Measurements from ENCODE around the gene KDM1A.

The KDM1A gene

DNA sequence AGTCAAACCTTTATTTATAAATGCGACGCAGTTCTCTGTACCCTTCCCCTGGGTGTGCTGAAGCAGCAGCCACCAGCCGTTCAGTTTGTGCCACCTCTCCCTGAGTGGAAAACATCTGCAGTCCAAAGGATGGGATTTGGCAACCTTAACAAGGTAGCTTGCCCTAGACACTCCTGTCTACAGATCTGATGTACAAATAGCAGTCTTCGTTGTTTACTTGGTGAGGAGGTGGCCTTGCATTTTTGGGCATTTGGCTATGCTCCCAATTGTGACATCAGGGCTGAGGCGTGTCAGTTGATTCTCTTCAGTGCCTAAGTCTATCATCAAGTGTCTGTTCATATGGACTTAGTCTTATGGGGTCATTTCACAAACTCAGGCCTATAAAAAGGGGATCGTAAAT lies 59.8 kb downstream of the KDM1A start:
- no peak for DNase-seq

DNA sequence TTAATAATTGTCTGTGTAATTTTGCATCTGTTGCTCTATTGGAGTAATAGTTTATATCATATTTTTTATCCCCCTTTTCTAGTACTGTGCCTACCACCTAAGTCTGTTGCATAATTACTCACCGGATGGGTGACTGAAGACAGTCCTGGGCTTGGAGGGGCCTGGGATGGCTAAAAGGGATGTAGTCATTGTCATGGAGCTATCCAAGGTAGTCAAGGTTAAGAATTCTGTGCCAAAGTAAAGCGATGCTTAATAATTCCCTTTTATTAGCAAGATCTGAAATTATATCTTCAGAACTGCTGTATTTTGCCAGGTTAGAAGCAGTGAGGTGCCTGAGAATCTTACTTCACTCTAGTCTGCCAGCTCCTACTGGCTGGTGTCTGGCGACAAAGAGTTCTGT lies 61.6 kb downstream of the KDM1A start:
- DNase-seq, result no peak

DNA sequence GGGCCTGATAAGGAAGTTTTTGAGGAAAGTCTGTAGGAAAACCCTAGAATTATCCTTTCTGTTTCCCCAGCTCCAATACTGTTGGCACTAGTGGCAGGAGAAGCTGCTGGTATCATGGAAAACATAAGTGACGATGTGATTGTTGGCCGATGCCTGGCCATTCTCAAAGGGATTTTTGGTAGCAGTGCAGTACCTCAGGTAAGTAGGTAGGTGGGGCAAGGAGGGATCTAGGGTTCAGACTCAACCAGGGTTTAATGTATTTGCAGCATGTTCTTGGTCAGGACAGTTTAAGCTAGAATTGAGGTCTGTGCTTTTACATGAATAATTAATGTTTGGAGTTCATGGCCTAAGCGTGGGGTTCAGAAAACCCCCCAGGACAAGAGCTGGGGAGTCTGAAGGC lies 62.1 kb downstream of the KDM1A start:
- DNase-seq, result no peak

DNA sequence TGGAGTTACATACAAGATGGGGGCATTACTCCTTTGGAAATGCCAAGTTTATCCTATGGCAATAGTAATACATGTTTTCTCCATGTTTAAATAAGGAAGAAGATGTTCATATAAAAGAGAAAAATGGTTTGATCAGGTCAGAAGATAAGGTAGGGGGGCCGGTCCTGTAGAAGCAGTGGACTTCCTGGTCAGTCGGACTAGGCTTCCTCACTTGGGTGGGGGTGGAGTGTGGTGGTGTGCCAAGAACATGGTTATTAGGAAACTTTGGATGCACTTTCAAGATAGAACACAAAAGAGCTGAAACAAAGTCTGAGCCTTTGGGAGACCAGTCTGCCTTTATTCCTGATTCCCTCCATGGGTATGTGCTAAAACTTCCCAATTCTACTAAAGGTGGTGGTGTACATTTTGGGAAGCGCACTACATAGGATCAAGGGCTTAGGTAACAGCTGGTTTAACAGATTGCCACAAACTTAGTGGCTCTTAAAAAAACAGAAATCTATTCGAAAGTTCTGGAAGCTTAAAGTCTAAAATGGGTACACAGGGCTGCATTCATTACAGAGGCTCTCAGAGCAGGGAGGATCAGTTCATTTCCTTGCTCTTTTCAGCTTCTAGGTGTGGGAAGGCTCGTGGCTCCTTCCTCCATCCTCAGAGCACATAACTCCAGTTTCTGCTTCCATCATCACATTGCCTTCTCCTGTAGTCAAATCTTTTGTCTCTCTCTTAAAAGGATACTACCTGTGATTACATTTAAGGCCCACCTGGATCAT lies 64.6 kb downstream of the KDM1A start:
- no peak for DNase-seq

DNA sequence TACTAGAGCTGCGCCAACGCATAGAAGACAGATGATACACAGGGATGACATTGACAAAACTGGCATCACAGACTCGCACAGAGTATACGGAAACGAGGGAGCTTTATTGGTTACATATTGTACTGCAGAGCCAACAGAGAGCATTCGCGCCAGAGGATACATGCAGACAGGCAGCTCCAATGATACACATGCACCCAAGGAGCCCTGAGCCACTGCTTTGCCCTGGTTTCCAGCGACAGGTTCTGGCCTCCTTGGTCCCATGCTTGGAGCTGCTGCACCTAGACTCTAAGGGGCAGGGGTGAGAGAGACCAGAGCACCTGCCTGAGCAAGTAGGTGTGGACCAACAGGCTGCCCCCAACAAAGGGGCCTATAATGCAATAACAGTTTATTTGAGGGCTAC lies 65.6 kb downstream of the KDM1A start:
- no peak for DNase-seq

DNA sequence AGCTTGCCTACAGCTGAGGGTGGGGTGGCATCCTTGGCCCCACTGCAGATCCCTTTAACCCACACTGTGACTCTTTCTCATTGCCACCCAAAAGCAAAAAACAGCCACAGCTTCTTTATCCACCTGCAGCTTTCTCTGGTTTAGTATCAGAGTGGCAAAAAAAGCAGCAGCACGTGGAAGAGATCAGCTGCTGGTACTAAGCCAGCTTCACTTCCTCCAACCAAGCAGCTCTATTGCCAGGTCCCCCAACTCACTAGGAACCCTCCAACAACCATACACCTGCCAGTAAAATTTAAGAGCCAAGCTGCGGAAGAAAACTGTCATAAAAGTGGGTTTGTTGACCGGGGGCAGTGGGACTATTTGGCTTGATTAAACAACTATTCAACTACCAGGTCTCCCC lies 66.4 kb downstream of the KDM1A start:
- DNase-seq, result no peak

DNA sequence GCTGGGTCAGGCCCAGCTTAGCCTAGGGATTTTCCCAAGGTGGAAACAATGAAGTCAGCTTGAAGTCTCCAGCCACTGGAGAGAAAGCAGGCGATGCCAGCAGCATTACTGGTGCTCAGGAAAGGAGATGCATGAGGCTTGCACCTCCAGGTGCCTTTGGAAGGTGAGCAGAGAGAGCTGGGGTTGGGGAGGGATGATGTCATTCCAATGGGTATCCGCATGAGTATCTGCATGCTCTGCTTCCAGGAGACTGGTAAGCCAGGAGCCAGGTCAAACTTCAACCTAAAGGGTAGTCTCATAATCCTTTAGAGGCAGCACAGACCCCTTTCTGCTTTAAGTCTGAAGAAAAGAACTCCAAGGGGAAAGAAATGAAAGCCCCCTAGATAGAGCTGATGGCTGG lies 68.8 kb downstream of the KDM1A start:
- DNase-seq, result no peak

DNA sequence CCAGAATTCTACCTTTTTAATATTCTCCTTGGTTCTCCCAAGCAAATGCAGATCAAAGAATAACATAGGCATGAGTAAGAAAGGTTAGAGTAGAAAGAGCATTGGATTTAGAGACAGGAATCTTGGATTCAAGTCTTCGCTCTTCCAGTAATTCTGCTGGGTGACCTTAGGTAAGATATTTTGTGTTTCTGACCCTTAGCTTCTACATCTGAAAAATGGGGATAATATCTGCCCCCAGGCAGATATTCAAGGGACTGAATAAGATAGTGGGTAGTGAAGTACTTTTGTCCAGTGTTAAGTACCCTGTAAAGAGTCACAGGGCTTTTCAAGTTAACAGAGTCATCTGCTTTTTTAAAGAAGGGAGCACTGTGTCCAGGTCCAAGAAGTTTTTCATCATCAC lies 70.8 kb downstream of the KDM1A start:
- DNase-seq, result no peak

DNA sequence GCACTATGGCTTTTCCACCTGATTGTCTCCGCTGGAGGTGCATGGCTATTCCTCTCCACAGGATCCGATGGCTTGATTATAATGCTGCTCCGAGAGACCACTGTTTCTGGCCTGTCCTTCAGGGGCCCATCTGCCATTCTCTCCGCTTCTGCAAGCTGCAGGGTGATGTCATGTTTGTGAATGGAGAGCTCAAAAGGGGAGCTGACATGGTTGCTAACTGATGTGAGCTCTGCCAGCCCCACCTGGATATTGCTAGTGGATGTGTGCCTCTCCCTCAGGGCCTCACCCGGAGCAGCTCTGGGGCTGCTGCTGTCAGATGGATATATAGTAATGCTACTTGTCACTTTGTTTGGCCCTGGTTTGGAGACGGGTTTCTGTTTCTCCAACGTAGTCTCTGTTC lies 72.3 kb downstream of the KDM1A start:
- DNase-seq, result no peak

DNA sequence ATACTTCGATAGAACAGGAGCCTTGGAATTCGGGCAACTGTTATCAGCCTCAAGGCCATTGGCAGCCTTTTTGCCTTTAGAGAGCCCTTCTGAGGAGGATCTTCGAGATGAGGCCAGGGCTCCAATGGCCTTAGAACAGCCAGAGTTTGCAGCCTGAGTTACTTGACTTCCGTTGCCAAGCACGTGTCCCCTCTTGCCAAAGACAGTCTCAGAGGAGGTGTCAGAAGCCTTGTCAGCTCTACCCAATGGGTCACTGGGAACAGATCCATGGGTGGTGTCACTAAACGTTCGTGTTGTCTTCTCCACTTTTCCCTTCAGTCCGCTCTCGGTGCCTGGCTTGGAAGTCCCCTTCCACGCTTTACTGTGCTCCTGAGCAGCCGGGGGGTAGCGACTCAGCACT lies 73.2 kb downstream of the KDM1A start:
- no peak for DNase-seq

DNA sequence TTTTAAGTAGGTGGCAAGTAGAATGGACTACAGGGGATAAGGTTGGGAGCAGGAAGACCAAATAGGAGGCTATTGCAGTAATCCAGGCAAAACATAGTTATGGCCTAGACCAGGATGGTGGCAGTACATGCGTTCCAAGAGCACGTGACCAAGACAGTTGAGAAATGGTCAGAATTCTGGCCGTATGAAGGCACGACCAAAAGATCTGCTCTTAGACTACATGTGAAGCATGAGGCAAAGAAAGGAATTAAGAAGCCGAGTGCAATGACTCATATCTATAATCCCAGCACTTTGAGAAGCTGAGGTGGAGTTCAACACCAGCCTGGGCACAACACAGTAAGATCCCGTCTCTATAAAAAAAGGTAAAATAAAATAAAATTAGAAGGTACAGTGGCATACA lies 78.0 kb downstream of the KDM1A start:
- no peak for DNase-seq

DNA sequence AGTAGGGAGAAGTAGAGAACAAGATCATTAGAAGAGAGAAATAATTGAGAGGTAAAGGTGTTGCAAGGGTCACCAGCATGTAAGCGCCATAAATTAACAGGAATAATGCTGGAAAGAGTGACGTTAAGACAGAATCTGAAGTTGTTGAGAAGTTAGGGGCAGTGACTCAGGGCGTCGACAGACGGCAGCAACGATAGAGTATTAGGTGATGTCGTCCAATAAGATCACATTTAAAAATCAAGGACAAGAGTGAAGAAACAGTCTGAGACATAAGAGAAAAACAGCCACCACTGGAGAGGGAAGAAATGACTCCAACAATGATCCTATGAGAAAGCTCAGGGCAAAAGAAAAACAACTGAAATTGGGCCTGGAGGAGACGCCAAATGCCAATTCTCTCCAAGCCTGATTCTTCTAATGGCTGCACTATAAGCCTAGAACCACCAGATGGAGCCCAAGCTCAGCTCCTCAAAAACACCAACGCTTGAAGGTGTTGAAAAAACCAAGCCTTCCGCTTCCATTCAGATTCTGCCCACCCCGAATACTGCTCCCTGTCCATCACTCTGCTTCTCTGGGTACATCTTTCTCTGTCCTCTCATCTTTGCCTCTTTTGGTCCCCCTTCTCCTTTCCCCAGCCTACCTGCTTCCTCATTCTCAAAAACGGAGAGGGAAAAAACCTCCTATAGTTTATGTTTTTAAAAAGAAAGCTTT lies 79.3 kb downstream of the KDM1A start:
- DNase-seq, result peak; percentile 5 to 40 (median 18)

DNA sequence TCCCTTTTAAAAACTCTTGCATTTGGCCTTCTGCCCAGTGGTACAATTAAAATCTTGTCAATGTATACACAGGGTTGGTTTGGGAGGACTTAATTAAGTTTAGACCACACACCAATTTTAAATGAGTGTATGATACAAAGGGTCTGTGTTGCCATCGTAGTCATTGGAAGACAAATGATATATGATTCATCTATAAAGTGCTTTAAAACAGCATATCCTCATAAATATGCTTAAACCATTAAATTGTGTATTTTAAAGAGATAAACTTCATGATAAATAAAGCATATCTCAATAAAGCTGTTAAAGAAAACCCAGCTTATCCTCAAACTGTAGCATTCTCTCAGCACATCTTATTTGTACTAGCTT lies 79.9 kb downstream of the KDM1A start:
- no peak for DNase-seq

DNA sequence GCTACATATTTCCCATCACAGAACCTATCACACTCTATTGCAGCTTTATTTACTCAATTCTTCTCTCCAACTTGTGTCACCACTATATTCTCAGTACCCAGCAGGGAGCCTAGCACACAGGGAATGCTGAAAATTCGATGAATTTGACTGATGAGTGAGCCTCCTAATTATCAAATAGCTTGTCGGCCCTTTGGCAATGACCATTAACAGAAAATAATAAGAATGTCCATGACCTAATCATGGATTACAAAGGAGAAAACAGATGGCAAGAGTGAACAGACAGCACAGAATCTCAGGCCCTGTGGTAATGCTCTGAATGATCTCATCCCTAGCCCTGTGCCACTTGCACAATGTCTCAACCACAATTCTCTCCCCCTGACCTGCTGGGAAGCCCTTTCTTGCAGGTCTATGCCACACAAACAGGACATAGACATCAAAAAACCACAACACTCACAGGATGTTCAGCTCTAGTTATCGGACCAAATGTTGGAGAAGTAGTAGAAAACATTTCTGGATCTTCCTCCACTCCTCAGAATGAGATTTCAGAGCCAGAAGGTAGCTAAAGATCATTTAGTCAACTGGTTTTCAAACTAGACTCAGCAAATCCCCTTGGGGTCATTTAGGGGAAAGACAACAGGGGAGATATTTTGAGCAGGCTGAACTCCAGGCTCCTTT lies 80.9 kb downstream of the KDM1A start:
- DNase-seq, result peak in 1 of 4 experiments; percentile 8

DNA sequence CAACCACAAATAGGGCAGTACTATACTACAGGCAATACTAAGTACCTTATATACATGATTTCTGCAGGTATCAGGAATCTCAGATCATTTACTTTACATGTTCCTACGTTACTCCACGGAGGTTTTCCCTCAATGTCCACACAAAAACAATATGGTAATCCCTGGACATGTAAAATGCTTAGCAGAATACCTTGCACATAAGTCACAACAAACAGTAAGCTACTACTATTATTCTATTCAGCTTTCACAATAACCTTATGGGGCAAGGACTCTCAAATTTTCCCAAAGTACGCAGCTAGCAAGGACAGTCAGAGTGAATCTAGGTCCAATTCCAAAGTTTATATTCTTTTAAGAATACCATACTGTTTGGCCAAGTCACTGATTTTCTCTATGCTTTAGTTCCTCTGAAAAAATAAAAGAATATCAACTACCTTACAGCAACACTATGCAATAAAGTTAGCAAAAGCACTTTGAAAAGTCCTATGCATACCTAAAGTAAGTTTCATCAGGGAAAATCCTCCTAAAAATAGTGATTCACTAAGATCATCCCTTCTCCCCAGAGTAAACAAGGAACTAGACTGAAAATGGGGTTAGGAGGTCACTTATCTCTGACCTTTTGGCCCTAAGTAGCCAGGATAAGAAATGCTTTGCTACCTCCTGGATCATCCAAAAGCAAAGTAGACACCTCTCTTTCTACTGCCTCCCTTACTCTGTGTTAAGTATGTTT lies 82.0 kb downstream of the KDM1A start:
- no peak for DNase-seq

DNA sequence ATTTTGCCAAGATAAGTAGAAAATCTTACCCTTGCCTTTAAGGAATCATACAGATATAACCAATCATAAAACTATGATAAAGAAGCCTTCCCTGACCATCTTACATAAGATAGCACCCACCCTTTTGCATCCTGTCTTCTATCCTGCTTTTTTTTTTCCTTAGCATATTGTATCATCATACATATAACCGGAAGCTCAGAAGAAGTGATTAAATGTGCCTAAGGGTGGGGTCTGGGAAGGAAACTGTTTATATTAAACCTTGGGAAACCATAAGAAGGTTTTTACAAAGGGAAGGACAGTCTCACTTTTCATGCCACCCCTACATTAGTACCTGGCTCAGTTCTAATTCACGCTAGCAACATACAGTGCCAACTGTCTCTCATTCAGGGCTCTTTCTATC lies 82.6 kb downstream of the KDM1A start:
- no peak for DNase-seq

DNA sequence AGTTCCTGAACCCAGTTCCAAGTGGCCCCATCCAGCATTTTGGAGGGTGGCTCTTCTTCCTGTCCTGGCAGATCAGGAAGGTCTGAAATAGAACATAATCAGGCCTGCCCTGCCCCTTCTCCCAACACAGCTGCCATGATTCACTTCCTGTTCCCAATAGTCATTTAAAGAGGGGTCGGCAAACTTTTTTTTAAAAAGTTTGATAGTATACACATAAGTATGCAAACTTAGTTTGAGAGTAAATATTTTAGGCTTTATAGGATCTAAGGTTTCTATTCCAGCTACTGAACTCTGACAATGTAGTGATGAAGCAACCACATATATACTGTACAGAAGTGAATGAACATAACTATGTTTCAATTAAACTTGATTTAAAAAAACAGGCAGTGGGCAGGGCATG lies 83.0 kb downstream of the KDM1A start:
- no peak for DNase-seq

DNA sequence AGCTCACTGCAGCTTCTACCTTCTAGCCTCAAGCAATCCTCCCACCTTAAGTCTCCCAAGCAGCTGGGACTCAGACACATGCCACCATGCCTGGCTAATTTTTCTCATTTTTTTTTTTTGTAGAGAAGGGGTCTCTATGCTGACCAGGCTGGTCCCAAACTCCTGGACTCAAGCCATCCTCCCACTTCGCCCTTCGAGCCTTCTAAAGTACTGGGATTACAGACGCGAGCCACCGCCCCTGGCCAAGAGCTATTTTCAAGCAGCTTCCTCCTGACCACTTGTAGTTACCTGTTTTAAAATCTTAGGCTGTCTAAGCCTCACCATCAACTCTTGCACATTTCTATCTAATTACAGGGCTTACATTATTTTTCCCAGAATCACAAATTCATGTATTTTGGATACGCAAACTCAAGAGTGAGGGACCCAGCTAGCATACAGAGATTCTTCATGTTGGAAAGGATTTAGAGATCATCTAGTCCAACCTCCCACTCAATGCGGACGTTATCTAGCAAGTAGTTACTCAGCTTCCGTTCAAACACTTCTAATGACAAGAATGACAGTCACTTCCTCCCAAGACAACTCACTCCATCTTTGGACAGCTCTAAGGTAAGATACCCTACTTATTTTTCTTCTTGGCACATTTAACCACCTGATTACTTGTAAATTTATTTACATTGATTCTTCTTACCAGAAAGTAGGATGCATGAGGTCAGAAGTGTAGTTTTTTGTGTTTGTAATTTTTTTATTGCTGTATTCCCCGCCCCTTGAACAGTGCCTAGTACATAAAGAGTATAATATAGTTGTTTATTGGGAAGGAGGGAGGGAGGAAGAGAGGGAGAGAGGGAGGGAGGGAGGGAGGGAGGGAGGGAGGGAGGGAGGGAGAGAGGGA lies 84.0 kb downstream of the KDM1A start:
- DNase-seq, result no peak

DNA sequence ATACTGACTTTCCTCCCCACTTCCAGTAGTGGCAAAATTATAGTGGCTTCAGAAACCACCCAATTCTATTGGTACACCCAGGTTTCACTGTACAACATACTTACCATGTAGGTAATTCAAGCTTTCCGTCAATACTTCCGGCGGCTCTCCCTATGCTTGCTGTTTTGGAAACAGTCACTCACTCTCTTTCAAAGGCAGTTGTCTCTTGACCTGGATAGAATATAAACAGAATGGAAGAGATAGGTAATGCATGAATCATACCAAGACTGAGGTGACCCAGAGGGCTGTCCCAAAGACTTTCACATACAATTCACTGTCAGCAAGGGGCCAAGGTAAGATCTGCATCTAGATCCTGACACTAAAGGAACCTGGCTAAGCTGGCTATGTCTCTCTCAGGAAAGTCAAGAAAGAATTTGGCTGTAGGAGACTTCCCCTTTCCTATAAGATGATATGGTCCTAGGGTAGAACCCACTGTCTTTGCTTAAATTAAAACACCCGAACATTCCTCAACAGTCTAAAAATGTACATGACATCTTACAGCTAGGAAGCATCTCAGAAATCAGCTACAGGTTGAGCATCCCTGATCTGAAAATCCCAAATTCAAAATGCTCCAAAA lies 89.8 kb downstream of the KDM1A start:
- no peak for DNase-seq

DNA sequence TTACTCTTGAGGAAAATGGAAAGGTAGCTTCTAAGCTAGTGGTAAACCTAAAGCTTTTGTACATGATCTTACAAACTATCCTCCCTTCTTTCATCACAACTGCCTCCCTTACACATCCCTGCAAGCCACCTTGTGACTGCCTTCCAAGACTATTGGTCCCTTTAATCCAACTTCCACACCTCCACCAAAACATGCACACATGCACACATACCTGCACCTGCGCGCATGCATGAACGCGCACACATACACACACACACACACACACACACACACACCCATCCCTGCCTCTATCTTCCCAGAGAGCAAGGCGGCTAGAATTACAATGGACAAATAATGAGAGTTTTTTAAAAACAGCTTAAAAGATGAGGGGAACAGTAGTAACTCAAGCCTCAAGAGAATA lies 91.1 kb downstream of the KDM1A start:
- DNase-seq, result no peak

DNA sequence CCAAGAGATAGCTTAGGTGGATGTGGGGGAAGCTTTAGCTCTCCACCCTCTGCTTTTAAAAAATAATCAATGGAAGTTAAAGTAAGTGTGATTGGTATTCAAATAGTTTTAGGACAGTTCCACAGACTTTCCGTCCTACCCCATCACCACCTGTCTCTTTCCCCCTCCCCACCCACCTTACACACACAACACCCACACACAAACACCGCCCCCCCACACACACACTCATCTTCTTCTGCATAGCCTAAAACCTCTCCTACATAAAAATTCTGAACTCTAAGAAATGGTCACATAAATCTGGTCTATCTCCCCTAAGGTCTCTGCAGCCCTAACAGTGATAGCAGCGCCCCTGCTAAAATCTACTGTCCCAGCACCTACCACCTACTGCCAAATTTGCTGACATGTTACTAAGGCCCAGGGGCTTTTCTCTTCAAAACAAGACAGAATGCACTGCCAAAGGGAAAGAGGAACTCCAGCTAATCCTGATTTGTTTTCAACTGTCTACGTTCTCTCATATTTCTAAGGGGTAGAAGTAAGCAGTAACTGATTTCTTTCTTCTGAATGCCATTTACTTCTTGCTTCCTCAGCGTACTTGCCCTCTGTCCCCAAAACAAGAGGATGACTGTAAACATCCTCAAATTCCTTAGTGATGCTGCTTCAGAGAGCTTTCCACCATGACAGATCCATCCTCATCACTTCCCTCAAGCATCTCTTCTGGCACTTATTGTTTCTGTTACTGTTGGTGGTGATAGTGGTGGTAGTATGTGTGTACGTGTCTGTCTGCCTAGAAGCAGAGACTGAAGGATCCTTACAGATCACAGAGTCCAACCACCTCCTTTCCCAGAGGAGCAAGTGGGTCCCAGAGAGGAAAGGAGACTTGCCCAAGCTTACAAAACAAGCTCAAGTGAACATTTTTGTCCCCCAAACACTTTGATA lies 92.6 kb downstream of the KDM1A start:
- no peak for DNase-seq
